A549 (cell line): ENCODE measurements around the gene ZBTB4.

Experiments used
- POLR2A ChIP-seq: IDR thresholded peaks from 2 replicates; pipeline ENCODE4 v1.6.1; 2012; ENCODE audit warnings: mild to moderate bottlenecking, low read length
- TF ChIP-seq, protein P1 (sequence below): fragments of >200 bp; sonication (Bioruptor Twin); formaldehyde crosslinking; IDR thresholded peaks from 3 replicates; pipeline ENCODE4 v1.5.1; 2016

DNA sequence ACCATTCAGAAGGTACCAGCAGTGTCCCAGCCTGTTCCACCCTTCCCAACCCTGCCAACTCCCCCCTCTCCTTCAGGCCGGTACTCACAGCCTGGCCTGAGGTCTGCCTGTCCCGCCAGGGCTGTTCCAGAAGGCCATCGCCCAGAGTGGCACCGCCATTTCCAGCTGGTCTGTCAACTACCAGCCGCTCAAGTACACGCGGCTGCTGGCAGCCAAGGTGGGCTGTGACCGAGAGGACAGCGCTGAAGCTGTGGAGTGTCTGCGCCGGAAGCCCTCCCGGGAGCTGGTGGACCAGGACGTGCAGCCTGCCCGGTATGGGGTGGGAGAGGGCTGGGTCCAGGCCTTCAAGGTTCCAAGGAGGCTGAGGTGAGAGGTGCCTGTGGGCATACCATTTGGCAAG lies 64.6 kb downstream of the ZBTB4 start:
- TF ChIP-seq, protein P1, sequence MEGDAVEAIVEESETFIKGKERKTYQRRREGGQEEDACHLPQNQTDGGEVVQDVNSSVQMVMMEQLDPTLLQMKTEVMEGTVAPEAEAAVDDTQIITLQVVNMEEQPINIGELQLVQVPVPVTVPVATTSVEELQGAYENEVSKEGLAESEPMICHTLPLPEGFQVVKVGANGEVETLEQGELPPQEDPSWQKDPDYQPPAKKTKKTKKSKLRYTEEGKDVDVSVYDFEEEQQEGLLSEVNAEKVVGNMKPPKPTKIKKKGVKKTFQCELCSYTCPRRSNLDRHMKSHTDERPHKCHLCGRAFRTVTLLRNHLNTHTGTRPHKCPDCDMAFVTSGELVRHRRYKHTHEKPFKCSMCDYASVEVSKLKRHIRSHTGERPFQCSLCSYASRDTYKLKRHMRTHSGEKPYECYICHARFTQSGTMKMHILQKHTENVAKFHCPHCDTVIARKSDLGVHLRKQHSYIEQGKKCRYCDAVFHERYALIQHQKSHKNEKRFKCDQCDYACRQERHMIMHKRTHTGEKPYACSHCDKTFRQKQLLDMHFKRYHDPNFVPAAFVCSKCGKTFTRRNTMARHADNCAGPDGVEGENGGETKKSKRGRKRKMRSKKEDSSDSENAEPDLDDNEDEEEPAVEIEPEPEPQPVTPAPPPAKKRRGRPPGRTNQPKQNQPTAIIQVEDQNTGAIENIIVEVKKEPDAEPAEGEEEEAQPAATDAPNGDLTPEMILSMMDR: no peak
- TF ChIP-seq POLR2A: no peak
